Measurements from ENCODE around the gene CCS.

DNA sequence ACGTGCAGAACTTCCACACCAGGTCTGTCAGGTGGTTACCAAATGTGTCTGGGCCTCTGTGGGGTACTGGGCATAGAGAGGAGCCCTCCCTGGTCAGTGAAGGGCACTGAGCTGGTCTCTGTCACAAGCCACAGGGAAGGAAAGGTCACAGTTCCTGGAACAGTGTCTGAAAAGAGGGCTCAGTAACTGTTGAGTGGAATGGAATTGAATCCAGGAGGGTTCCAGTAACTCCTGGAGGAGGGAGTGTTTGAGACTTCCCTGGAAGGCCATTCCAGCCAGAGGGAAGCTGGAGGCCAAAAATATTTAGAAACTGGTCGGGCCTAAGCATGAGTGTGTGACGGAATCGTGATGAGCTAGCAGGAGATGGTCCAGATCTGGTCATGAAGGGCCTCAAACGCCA is 38.4 kb upstream of the CCS start:
- TF ChIP-seq ZNF146 (tag by site-specific recombination; IDR thresholded peaks at IDR 0.05) (no peak), TCF7L2 (IDR thresholded peaks at IDR 0.05; ENCODE audit: borderline replicate concordance, low read depth, low read length) (no peak), YY1 (tag by site-specific recombination; IDR thresholded peaks at IDR 0.05) (no peak), ZNF707 (tag by site-specific recombination; IDR thresholded peaks at IDR 0.05) (no peak), ZNF561 (tag by site-specific recombination; IDR thresholded peaks at IDR 0.05; ENCODE audit: borderline replicate concordance) (no peak), ZNF776 (tag by site-specific recombination; IDR thresholded peaks at IDR 0.05; ENCODE audit: borderline replicate concordance) (no peak), ZSCAN16 (tag by site-specific recombination; IDR thresholded peaks at IDR 0.05) (no peak), ZNF792 (tag by site-specific recombination; IDR thresholded peaks at IDR 0.05) (no peak)
- TF ChIP-seq, protein P1, sequence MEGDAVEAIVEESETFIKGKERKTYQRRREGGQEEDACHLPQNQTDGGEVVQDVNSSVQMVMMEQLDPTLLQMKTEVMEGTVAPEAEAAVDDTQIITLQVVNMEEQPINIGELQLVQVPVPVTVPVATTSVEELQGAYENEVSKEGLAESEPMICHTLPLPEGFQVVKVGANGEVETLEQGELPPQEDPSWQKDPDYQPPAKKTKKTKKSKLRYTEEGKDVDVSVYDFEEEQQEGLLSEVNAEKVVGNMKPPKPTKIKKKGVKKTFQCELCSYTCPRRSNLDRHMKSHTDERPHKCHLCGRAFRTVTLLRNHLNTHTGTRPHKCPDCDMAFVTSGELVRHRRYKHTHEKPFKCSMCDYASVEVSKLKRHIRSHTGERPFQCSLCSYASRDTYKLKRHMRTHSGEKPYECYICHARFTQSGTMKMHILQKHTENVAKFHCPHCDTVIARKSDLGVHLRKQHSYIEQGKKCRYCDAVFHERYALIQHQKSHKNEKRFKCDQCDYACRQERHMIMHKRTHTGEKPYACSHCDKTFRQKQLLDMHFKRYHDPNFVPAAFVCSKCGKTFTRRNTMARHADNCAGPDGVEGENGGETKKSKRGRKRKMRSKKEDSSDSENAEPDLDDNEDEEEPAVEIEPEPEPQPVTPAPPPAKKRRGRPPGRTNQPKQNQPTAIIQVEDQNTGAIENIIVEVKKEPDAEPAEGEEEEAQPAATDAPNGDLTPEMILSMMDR (tag by site-specific recombination; IDR thresholded peaks at IDR 0.05) = no peak
- TF ChIP-seq, protein P2, sequence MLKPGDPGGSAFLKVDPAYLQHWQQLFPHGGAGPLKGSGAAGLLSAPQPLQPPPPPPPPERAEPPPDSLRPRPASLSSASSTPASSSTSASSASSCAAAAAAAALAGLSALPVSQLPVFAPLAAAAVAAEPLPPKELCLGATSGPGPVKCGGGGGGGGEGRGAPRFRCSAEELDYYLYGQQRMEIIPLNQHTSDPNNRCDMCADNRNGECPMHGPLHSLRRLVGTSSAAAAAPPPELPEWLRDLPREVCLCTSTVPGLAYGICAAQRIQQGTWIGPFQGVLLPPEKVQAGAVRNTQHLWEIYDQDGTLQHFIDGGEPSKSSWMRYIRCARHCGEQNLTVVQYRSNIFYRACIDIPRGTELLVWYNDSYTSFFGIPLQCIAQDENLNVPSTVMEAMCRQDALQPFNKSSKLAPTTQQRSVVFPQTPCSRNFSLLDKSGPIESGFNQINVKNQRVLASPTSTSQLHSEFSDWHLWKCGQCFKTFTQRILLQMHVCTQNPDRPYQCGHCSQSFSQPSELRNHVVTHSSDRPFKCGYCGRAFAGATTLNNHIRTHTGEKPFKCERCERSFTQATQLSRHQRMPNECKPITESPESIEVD (tag by site-specific recombination; IDR thresholded peaks at IDR 0.05) = no peak
